ENCODE measurements around the gene CBX1.

Gene CBX1

GRCh38 chr17:48044851-48045250, 56.4 kb downstream of the CBX1 start:
- H4K20me1 ChIP-seq (ENCODE audit: insufficient read depth, low read length, poor library complexity, severe bottlenecking), result peaks cover 9% of the 10 kb centered on the region
- no peaks in the 10 kb centered on the region for H3K9me2 ChIP-seq (replicated peaks; ENCODE audit: low read depth, low read length)
- H3K27me3 ChIP-seq (ENCODE audit: insufficient read depth, low read length, poor library complexity, severe bottlenecking), result no peaks in the 10 kb centered on the region
- peaks cover 38% of the 10 kb centered on the region for H3K79me2 ChIP-seq (ENCODE audit: insufficient read depth, low read length)
- H3K9me3 ChIP-seq (ENCODE audit: insufficient read depth, low read depth, low read length), result no peaks in the 10 kb centered on the region
- no peak overlapping the region for H2AFZ ChIP-seq (ENCODE audit: low read length)
- H3K4me1 ChIP-seq (ENCODE audit: insufficient read depth, low read length, poor library complexity, severe bottlenecking), result peaks cover 31% of the 10 kb centered on the region
- 0 out of 2 replicates have a peak, but pooled peaks cover 2% of the 10 kb centered on the region for H3F3A ChIP-seq (ENCODE audit: low read depth)
- H3K4me3 ChIP-seq (ENCODE audit: low read length, poor library complexity, severe bottlenecking), result no peak overlapping the region
- H3K4me2 ChIP-seq (ENCODE audit: low read depth, low read length, poor library complexity, severe bottlenecking), result no peak overlapping the region
- no peak overlapping the region for H3K9ac ChIP-seq (ENCODE audit: low read depth, low read length, poor library complexity, severe bottlenecking)
- TF ChIP-seq CTCF (conservative IDR thresholded peaks at IDR 0.05; ENCODE audit: low read length) (no peak), EZH2phosphoT487 (IDR thresholded peaks at IDR 0.05; ENCODE audit: borderline replicate concordance) (no peak)
- H3K36me3 ChIP-seq (ENCODE audit: insufficient read depth, low read length), result no peaks in the 10 kb centered on the region

GRCh38 chr17:48043176-48043575, 58.1 kb downstream of the CBX1 start:
- Histone ChIP-seq H3K4me1 (ENCODE audit: insufficient read depth, low read length, poor library complexity, severe bottlenecking) (peaks cover 27% of the 10 kb centered on the region), H4K20me1 (ENCODE audit: insufficient read depth, low read length, poor library complexity, severe bottlenecking) (no peaks in the 10 kb centered on the region), H2AFZ (ENCODE audit: low read length) (no peak overlapping the region), H3K9me3 (ENCODE audit: insufficient read depth, low read depth, low read length) (no peaks in the 10 kb centered on the region), H3K4me2 (ENCODE audit: low read depth, low read length, poor library complexity, severe bottlenecking) (no peak overlapping the region), H3K36me3 (ENCODE audit: insufficient read depth, low read length) (no peaks in the 10 kb centered on the region), H3K79me2 (ENCODE audit: insufficient read depth, low read length) (peaks cover 26% of the 10 kb centered on the region), H3K4me3 (ENCODE audit: low read length, poor library complexity, severe bottlenecking) (no peak overlapping the region), H3K9ac (ENCODE audit: low read depth, low read length, poor library complexity, severe bottlenecking) (no peak overlapping the region), H3K9me2 (replicated peaks; ENCODE audit: low read depth, low read length) (no peaks in the 10 kb centered on the region), H3F3A (ENCODE audit: low read depth) (0 out of 2 replicates have a peak, but pooled peaks cover 2% of the 10 kb centered on the region), H3K27me3 (ENCODE audit: insufficient read depth, low read length, poor library complexity, severe bottlenecking) (no peaks in the 10 kb centered on the region)
- no peak for TF ChIP-seq CTCF (conservative IDR thresholded peaks at IDR 0.05; ENCODE audit: low read length)
- no peak for TF ChIP-seq EZH2phosphoT487 (IDR thresholded peaks at IDR 0.05; ENCODE audit: borderline replicate concordance)

- no peaks in the 10 kb centered on the region for H3K9me2 ChIP-seq (replicated peaks; ENCODE audit: low read depth, low read length)
- H3K27me3 ChIP-seq (ENCODE audit: insufficient read depth, low read length, poor library complexity, severe bottlenecking), result no peaks in the 10 kb centered on the region
- H3K9me3 ChIP-seq (ENCODE audit: insufficient read depth, low read depth, low read length), result no peaks in the 10 kb centered on the region
Observed at GRCh38 chr17:48038687-48039086, 62.6 kb downstream of the CBX1 start.

More at GRCh38 chr17:48038687-48039086, 62.6 kb downstream of the CBX1 start:
- H4K20me1 ChIP-seq (ENCODE audit: insufficient read depth, low read length, poor library complexity, severe bottlenecking), result no peaks in the 10 kb centered on the region
- no peak overlapping the region for H3K4me3 ChIP-seq (ENCODE audit: low read length, poor library complexity, severe bottlenecking)
- H3K36me3 ChIP-seq (ENCODE audit: insufficient read depth, low read length), result no peaks in the 10 kb centered on the region
- H3F3A ChIP-seq (ENCODE audit: low read depth), result 0 out of 2 replicates have a peak, but pooled peaks cover 2% of the 10 kb centered on the region
- H3K4me1 ChIP-seq (ENCODE audit: insufficient read depth, low read length, poor library complexity, severe bottlenecking), result peaks cover 14% of the 10 kb centered on the region
- no peaks in the 10 kb centered on the region for H3K79me2 ChIP-seq (ENCODE audit: insufficient read depth, low read length)
- H2AFZ ChIP-seq (ENCODE audit: low read length), result no peak overlapping the region
- no peak overlapping the region for H3K9ac ChIP-seq (ENCODE audit: low read depth, low read length, poor library complexity, severe bottlenecking)
- TF ChIP-seq CTCF (conservative IDR thresholded peaks at IDR 0.05; ENCODE audit: low read length) (no peak), EZH2phosphoT487 (IDR thresholded peaks at IDR 0.05; ENCODE audit: borderline replicate concordance) (no peak)
- no peak overlapping the region for H3K4me2 ChIP-seq (ENCODE audit: low read depth, low read length, poor library complexity, severe bottlenecking)
